ENCODE data around the gene TMUB1.

GRCh38 chr7:151078233-151079040, 4.9 kb downstream of the TMUB1 start:
- TF ChIP-seq CTCF (IDR thresholded peaks at IDR 0.05) (no peak), ZFX (IDR thresholded peaks at IDR 0.05; ENCODE audit: borderline replicate concordance) (no peak)

Measured in 22Rv1 (cell line).